ENCODE results near the gene CHCHD5. TPM values are rescaled to one million over a fixed set of nuclear protein-coding genes. Genes with fewer than 3 reads are reported as not detected.
"Not testable (repeated sequence)": the region's sequence is repeated elsewhere in the genome, so short reads cannot be mapped to it uniquely, and the experiment has no call there.

The CHCHD5 gene
- total and polyA plus RNA-seq, 2 donors from 2014 or later, result 39.6 to 104 TPM

- intact Hi-C loops (cut with DNase I), result no loop called here
- H3K27ac ChIP-seq (ENCODE audit: low read depth in 2 of 2, low read length in 2 of 2), result no peak overlapping the region
- H3K4me1 ChIP-seq (ENCODE audit: control insufficient read depth in 2 of 3, insufficient read depth in 2 of 3, low read depth in 1 of 3, low read length in 3 of 3), result no peaks in the 10 kb centered on the region
- H3K9me3 ChIP-seq (ENCODE audit: control insufficient read depth in 2 of 3, insufficient read depth in 1 of 3, low read length in 3 of 3), result no peaks in the 10 kb centered on the region
- H3K36me3 ChIP-seq (ENCODE audit: control insufficient read depth in 2 of 3, insufficient read depth in 3 of 3, low read length in 3 of 3), result peaks cover 12 to 45% (median 27%) of the 10 kb centered on the region in 3 donors
- FAIRE-seq, result no peak
- no peak overlapping the region for H3K9ac ChIP-seq (ENCODE audit: low read length in 3 of 3)
- H3K27me3 ChIP-seq (ENCODE audit: control insufficient read depth, insufficient read depth, low read length), result no peaks in the 10 kb centered on the region
- no peak for DNase-seq
- H3K4me3 ChIP-seq (ENCODE audit: low read length in 3 of 3), result no peak overlapping the region
- TF ChIP-seq, protein P1, sequence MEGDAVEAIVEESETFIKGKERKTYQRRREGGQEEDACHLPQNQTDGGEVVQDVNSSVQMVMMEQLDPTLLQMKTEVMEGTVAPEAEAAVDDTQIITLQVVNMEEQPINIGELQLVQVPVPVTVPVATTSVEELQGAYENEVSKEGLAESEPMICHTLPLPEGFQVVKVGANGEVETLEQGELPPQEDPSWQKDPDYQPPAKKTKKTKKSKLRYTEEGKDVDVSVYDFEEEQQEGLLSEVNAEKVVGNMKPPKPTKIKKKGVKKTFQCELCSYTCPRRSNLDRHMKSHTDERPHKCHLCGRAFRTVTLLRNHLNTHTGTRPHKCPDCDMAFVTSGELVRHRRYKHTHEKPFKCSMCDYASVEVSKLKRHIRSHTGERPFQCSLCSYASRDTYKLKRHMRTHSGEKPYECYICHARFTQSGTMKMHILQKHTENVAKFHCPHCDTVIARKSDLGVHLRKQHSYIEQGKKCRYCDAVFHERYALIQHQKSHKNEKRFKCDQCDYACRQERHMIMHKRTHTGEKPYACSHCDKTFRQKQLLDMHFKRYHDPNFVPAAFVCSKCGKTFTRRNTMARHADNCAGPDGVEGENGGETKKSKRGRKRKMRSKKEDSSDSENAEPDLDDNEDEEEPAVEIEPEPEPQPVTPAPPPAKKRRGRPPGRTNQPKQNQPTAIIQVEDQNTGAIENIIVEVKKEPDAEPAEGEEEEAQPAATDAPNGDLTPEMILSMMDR (IDR thresholded peaks at IDR 0.05; ENCODE audit: borderline replicate concordance, extremely low read depth, insufficient read depth), result no peak
These were observed 35.4 kb upstream of the CHCHD5 start for GRCh38 chr2:112548980-112549379.

DNA sequence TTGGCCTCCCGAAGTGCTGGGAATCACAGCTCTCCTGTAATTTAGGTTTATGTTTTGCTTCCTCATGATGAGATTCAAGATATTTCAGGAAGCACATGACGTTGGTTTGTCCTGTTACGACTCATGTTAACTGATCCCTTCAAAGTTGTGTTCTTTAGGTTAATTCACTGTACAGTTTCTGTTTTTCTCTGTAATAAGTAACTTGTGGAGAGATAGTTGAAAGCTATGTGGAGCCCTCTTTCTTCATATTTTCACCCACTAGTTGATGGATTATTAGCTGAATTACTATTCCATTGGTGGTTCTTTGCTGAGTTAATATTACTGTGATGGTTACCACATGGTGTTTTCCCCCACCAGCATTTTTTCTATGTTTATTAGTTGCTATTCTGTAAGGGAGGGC lies 18.3 kb upstream of the CHCHD5 start:
- Histone ChIP-seq H3K9ac (ENCODE audit: low read length in 3 of 3) (no peak overlapping the region), H3K27ac (ENCODE audit: low read depth in 2 of 2, low read length in 2 of 2) (no peak overlapping the region), H3K27me3 (ENCODE audit: control insufficient read depth, insufficient read depth, low read length) (no peaks in the 10 kb centered on the region), H3K9me3 (ENCODE audit: control insufficient read depth in 2 of 3, insufficient read depth in 1 of 3, low read length in 3 of 3) (peaks cover 0 to 8% (median 0%) of the 10 kb centered on the region in 3 donors), H3K36me3 (ENCODE audit: control insufficient read depth in 2 of 3, insufficient read depth in 3 of 3, low read length in 3 of 3) (peaks cover 9 to 40% (median 26%) of the 10 kb centered on the region in 3 donors), H3K4me1 (ENCODE audit: control insufficient read depth in 2 of 3, insufficient read depth in 2 of 3, low read depth in 1 of 3, low read length in 3 of 3) (no peaks in the 10 kb centered on the region), H3K4me3 (ENCODE audit: low read length in 3 of 3) (no peak overlapping the region)
- no peak for DNase-seq
- intact Hi-C loops (cut with DNase I), result no loop called here
- TF ChIP-seq, protein P1 (IDR thresholded peaks at IDR 0.05; ENCODE audit: borderline replicate concordance, extremely low read depth, insufficient read depth), result no peak
- FAIRE-seq, result no peak

DNA sequence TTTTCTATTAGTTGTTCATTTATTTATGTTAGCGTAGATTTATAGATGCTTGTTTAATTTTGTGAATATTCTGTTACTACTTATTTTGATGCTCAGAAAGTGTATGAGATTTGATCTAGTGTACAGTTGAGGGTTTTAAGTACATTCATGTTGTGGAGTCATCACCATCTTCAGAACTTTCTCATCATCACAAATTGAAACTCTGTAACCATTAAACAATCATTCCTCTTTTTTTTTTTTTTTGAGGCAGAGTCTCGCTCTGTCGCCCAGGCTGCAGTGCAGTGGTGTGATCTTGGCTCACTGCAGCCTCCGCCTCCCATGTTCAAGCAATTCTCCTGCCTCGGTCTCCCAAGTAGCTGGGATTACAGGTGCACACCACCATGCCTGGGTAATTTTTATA lies 17.9 kb upstream of the CHCHD5 start:
- H3K36me3 ChIP-seq (ENCODE audit: control insufficient read depth in 2 of 3, insufficient read depth in 3 of 3, low read length in 3 of 3), result peaks cover 9 to 41% (median 30%) of the 10 kb centered on the region in 3 donors
- H3K27ac ChIP-seq (ENCODE audit: low read depth in 2 of 2, low read length in 2 of 2); DNase-seq; H3K27me3 ChIP-seq (ENCODE audit: control insufficient read depth, insufficient read depth, low read length); FAIRE-seq; H3K9me3 ChIP-seq (ENCODE audit: control insufficient read depth in 2 of 3, insufficient read depth in 1 of 3, low read length in 3 of 3); intact Hi-C loops (cut with DNase I); H3K4me3 ChIP-seq (ENCODE audit: low read length in 3 of 3); H3K9ac ChIP-seq (ENCODE audit: low read length in 3 of 3); H3K4me1 ChIP-seq (ENCODE audit: control insufficient read depth in 2 of 3, insufficient read depth in 2 of 3, low read depth in 1 of 3, low read length in 3 of 3): not testable (repeated sequence)

DNA sequence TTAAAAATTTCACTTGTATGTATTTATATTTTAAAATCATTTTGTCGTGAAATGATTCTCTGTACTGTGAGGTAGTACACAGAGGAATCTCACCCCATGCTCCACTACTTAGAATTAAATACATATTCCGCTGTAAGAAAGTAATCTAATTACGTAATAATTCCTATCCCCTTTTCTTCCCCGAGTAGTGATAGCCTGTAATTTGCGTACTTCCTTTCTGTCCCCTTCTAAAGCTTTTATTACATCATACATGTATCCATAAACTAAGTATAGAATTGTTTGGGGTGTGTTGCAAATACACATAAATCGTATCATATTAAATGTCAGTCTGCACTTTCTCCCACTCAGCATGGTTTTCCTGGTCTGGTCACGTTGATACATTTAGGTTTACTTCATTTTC lies 12.4 kb upstream of the CHCHD5 start:
- no peak for FAIRE-seq
- intact Hi-C loops (cut with DNase I), result no loop called here
- no peaks in the 10 kb centered on the region for H3K4me1 ChIP-seq (ENCODE audit: control insufficient read depth in 2 of 3, insufficient read depth in 2 of 3, low read depth in 1 of 3, low read length in 3 of 3)
- DNase-seq, result no peak
- no peak overlapping the region for H3K27ac ChIP-seq (ENCODE audit: low read depth in 2 of 2, low read length in 2 of 2)
- H3K9ac ChIP-seq (ENCODE audit: low read length in 3 of 3), result no peak overlapping the region
- H3K9me3 ChIP-seq (ENCODE audit: control insufficient read depth in 2 of 3, insufficient read depth in 1 of 3, low read length in 3 of 3), result peaks cover 0 to 8% (median 2%) of the 10 kb centered on the region in 3 donors
- no peaks in the 10 kb centered on the region for H3K27me3 ChIP-seq (ENCODE audit: control insufficient read depth, insufficient read depth, low read length)
- H3K36me3 ChIP-seq (ENCODE audit: control insufficient read depth in 2 of 3, insufficient read depth in 3 of 3, low read length in 3 of 3), result peaks cover 23 to 57% (median 45%) of the 10 kb centered on the region in 3 donors
- TF ChIP-seq, protein P1 (IDR thresholded peaks at IDR 0.05; ENCODE audit: borderline replicate concordance, extremely low read depth, insufficient read depth), result no peak
- no peak overlapping the region for H3K4me3 ChIP-seq (ENCODE audit: low read length in 3 of 3)

Measured in kidney (tissue), 14 donors.